ENCODE results near the gene SMARCC2. TPM values are rescaled to one million over a fixed set of nuclear protein-coding genes. Genes with fewer than 3 reads are reported as not detected.

The SMARCC2 gene
- total and polyA plus RNA-seq, 9 of the 15 experiments (the other 6 are each of a cell fraction or from before 2014, with no cell fraction given) = 11.9 to 86.0 (median 36.6) TPM

GRCh38 chr12:56206452-56207166 is 17.3 kb upstream of the SMARCC2 start (continued):
- no peak for TF ChIP-seq ZNF280A (IDR thresholded peaks at IDR 0.05; ENCODE audit: low read depth, partially characterized antibody)
- TF ChIP-seq KAT2B (IDR thresholded peaks at IDR 0.05; ENCODE audit: low read depth, low read length) = no peak
- TF ChIP-seq KAT7 (CRISPR knock-in tag; IDR thresholded peaks at IDR 0.05; ENCODE audit: borderline replicate concordance) = 0 out of 2 replicates have a peak, but pooled peaks have one; percentile 64
- TF ChIP-seq PRDM10 (IDR thresholded peaks at IDR 0.05; ENCODE audit: partially characterized antibody) = peak; percentile 47
- TF ChIP-seq JUND (IDR thresholded peaks at IDR 0.05; ENCODE audit: borderline replicate concordance, low read depth, low read length) = peak; percentile 30; the same call in 1 of the 2 replicates
- TF ChIP-seq JUND (tag; IDR thresholded peaks at IDR 0.05; ENCODE audit: borderline replicate concordance, low read depth, low read length) = no peak
- TF ChIP-seq RBFOX2 (IDR thresholded peaks at IDR 0.05; ENCODE audit: low read depth, low read length) = 0 out of 2 replicates have a peak, but pooled peaks have one; percentile 25
- peak; percentile 91 for TF ChIP-seq ZNF263 (CRISPR knock-in tag; IDR thresholded peaks at IDR 0.05; ENCODE audit: borderline replicate concordance)
- TF ChIP-seq DEAF1 (CRISPR knock-in tag; IDR thresholded peaks at IDR 0.05) = peak; percentile 45; the same call in 1 of the 2 replicates
- peak; percentile 57 for TF ChIP-seq SMC3 (conservative IDR thresholded peaks at IDR 0.05; ENCODE audit: insufficient read depth, low read depth, low read length)
- peak; percentile 3; the same call in 1 of the 2 replicates for TF ChIP-seq ZNF316 (IDR thresholded peaks at IDR 0.05)
- TF ChIP-seq ZNF24 (IDR thresholded peaks at IDR 0.05) = 0 out of 2 replicates have a peak, but pooled peaks have one; percentile 13

Measured in K562 (cell line).